Natural killer cell (primary cell): ENCODE results near the gene MYZAP. TPM values are rescaled to one million over a fixed set of nuclear protein-coding genes. Genes with fewer than 3 reads are reported as not detected.

Experiments
- ATAC-seq, 3 donors: fragments of 150-1000 bp in 2 of 3; fragments of 200-7000 bp in 1 of 3; cut with Tn5 transposase; 1 replicate in 1 of 3; 2 replicates in 2 of 3; pipeline ENCODE4 v1.10.0; 2021; ENCODE audit warnings: mild to moderate bottlenecking in 2 of 3, moderate library complexity in 2 of 3
- DNase-seq, 2 donors: peaks; one replicate each; pipeline versions ENCODE4 v3.0.0 to v3.0.0-alpha.2; 2013 to 2021; ENCODE audit warnings: mixed read lengths in 1 of 2
- H3K27ac ChIP-seq: one replicate; pipeline ENCODE4 v1.5.1; 2013; ENCODE audit warnings: mild to moderate bottlenecking, low read length
- H3K27me3 ChIP-seq: one replicate; pipeline ENCODE4 v1.6.1; 2013; ENCODE audit warnings: low read length; ENCODE audit not compliant: control insufficient read depth, insufficient read depth
- H3K36me3 ChIP-seq: one replicate; pipeline ENCODE4 v1.6.1; 2013; ENCODE audit warnings: low read length; ENCODE audit not compliant: control insufficient read depth, insufficient read depth
- H3K4me1 ChIP-seq: one replicate; pipeline ENCODE4 v1.6.1; 2013; ENCODE audit warnings: low read length; ENCODE audit not compliant: control insufficient read depth, insufficient read depth
- H3K4me3 ChIP-seq: one replicate; pipeline ENCODE4 v1.5.1; 2013; ENCODE audit warnings: low read length
- H3K9me3 ChIP-seq: one replicate; pipeline ENCODE4 v1.6.1; 2013; ENCODE audit warnings: low read length; ENCODE audit not compliant: control insufficient read depth, insufficient read depth
- H3K27ac Mint-ChIP-seq, 2 donors: one replicate each; pipeline ENCODE4 v1.8.0; 2022; ENCODE audit warnings: mild to moderate bottlenecking in 2 of 2, mixed read lengths in 2 of 2, moderate library complexity in 1 of 2
- H3K27me3 Mint-ChIP-seq, 2 donors: one replicate each; pipeline ENCODE4 v1.8.0; 2022; ENCODE audit warnings: low read depth in 2 of 2, mixed read lengths in 2 of 2
- H3K36me3 Mint-ChIP-seq: one replicate; pipeline ENCODE4 v1.8.0; 2022; ENCODE audit warnings: mixed read lengths
- H3K4me1 Mint-ChIP-seq, 2 donors: one replicate each; pipeline ENCODE4 v1.8.0; 2022; ENCODE audit warnings: mixed read lengths in 2 of 2
- H3K4me3 Mint-ChIP-seq: one replicate; pipeline ENCODE4 v1.8.0; 2022; ENCODE audit warnings: mild to moderate bottlenecking, moderate library complexity, mixed read lengths
- H3K9me3 Mint-ChIP-seq, 2 donors: one replicate each; pipeline ENCODE4 v1.8.0; 2022; ENCODE audit warnings: mixed read lengths in 2 of 2
- WGBS: methylation state at CpG from one replicate; pipeline ENCODE4 v1.1.7; 2013; ENCODE audit warnings: missing lambda C conversion rate; ENCODE audit not compliant: insufficient coverage; 5-methylcytosine and 5-hydroxymethylcytosine counted together
- intact Hi-C: fragments of 100-400 bp; cut with micrococcal nuclease; formaldehyde crosslinking; loops from one replicate; pipeline ENCODE4 v1.14.2; 2022
- total RNA-seq, 4 donors: library from RNA; stranded (reverse); fragments of 120-200 nt in 1 of 4; gene quantifications; one replicate each; pipeline versions ENCODE4 v1.2.3 to v1.2.4, GENCODE V29; 2013 to 2022
- TF ChIP-seq, protein P1 (sequence below): fragments of 200-600 bp; IDR thresholded peaks from one replicate; pipeline ENCODE4 v1.8.0; 2022; ENCODE audit warnings: antibody characterized with exemption

The MYZAP gene
- total RNA-seq, 3 donors from 2014 or later (not counting 1 experiment from before 2014, with no cell fraction given): not detected

DNA sequence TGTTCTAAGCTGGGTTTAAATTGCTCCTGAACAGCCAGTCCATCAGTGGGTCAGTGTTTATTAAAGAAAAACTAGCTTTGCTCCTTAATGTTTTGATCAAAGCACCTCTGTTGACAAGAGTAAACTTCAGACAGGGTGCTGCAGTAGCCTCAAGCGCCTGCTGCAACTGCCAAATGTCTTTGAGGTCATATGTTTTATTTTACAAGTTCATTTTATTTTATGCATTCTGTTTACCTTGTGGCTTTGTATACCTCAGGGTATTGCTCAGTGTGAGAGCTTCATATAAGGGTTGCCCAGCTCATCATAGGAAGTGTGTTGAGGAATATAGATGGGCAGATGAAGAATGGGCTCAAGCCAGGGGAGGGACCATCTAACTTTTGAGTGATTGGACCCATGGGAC, 8.5 kb downstream of the MYZAP start:
- no peaks in the 10 kb centered on the region for H3K4me1 ChIP-seq
- DNase-seq (no peak), ATAC-seq (no peak)
- no peaks in the 10 kb centered on the region for H3K4me1 Mint-ChIP-seq
- H3K27me3 ChIP-seq: no peaks in the 10 kb centered on the region
- H3K27ac ChIP-seq: no peak overlapping the region
- intact Hi-C loops: no loop called here
- no peaks in the 10 kb centered on the region for H3K36me3 ChIP-seq
- H3K4me3 Mint-ChIP-seq: no peak overlapping the region
- no peaks in the 10 kb centered on the region for H3K9me3 Mint-ChIP-seq
- 73% methylated on average over 1 of the region's 1 CpG for WGBS
- H3K27me3 Mint-ChIP-seq: peaks cover 0 to 44% of the 10 kb centered on the region in 2 donors
- no peaks in the 10 kb centered on the region for H3K36me3 Mint-ChIP-seq
- H3K4me3 ChIP-seq: no peak overlapping the region
- no peaks in the 10 kb centered on the region for H3K9me3 ChIP-seq
- no peak overlapping the region for H3K27ac Mint-ChIP-seq
- TF ChIP-seq, protein P1, sequence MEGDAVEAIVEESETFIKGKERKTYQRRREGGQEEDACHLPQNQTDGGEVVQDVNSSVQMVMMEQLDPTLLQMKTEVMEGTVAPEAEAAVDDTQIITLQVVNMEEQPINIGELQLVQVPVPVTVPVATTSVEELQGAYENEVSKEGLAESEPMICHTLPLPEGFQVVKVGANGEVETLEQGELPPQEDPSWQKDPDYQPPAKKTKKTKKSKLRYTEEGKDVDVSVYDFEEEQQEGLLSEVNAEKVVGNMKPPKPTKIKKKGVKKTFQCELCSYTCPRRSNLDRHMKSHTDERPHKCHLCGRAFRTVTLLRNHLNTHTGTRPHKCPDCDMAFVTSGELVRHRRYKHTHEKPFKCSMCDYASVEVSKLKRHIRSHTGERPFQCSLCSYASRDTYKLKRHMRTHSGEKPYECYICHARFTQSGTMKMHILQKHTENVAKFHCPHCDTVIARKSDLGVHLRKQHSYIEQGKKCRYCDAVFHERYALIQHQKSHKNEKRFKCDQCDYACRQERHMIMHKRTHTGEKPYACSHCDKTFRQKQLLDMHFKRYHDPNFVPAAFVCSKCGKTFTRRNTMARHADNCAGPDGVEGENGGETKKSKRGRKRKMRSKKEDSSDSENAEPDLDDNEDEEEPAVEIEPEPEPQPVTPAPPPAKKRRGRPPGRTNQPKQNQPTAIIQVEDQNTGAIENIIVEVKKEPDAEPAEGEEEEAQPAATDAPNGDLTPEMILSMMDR: no peak

DNA sequence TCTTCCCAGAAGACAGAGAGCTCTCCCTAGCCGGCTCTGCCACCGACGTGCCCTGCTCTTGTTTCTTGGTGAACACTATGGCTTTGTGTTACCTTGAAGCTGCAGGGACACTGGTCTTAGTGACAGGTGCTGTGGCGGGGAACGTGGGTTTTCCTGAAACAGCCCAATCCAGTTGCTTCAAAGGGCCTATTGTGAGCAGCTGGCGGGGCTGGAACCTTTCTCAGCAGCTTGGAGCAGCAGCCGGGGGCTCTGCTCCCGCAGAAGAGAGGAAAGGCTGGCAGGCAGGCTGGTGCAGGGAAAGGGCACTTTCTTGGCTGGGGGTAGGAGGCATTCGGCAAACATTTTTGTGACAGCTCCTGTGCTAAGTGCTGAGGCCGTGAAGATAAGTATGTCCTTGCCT, 12.8 kb downstream of the MYZAP start:
- no peak overlapping the region for H3K27ac ChIP-seq
- Mint-ChIP-seq H3K9me3 (no peaks in the 10 kb centered on the region), H3K27ac (no peak overlapping the region), H3K36me3 (no peaks in the 10 kb centered on the region), H3K4me3 (no peak overlapping the region), H3K4me1 (no peaks in the 10 kb centered on the region), H3K27me3 (peaks cover 4 to 47% of the 10 kb centered on the region in 2 donors)
- DNase-seq (no peak), ATAC-seq (no peak)
- no peaks in the 10 kb centered on the region for H3K9me3 ChIP-seq
- intact Hi-C loops: no loop called here
- no peaks in the 10 kb centered on the region for H3K4me1 ChIP-seq
- WGBS: 87% methylated on average over 10 of the region's 10 CpGs
- TF ChIP-seq, protein P1: no peak
- no peak overlapping the region for H3K4me3 ChIP-seq
- H3K27me3 ChIP-seq: no peaks in the 10 kb centered on the region
- H3K36me3 ChIP-seq: no peaks in the 10 kb centered on the region

DNA sequence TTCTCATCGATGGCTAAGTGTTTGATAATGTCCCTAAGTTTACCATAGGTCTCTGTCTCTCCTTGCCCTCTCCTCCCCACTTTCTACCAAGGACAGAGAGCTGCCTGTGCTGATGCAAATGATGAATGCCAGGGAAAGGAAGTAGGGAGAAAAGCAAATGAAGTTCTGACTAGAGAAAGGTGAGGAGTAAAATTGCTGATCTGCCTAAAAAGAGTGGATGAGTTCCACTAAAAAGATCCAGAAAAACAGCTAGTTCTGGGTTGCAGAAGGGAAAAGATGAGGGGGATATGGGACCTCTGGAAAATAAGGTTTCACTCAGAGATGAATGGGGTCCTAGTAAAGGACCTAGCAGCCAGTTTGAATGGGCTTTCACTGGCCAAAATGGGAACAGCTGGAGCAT, 13.8 kb downstream of the MYZAP start:
- no peak overlapping the region for H3K27ac Mint-ChIP-seq
- Histone ChIP-seq H3K36me3 (no peaks in the 10 kb centered on the region), H3K4me3 (no peak overlapping the region), H3K9me3 (no peaks in the 10 kb centered on the region), H3K4me1 (no peaks in the 10 kb centered on the region), H3K27ac (no peak overlapping the region), H3K27me3 (no peaks in the 10 kb centered on the region)
- no peaks in the 10 kb centered on the region for H3K4me1 Mint-ChIP-seq
- DNase-seq (no peak), ATAC-seq (no peak)
- WGBS: 80% methylated on average over 1 of the region's 1 CpG
- TF ChIP-seq, protein P1: no peak
- peaks cover 4 to 47% of the 10 kb centered on the region in 2 donors for H3K27me3 Mint-ChIP-seq
- H3K9me3 Mint-ChIP-seq: no peaks in the 10 kb centered on the region
- no peaks in the 10 kb centered on the region for H3K36me3 Mint-ChIP-seq
- intact Hi-C loops: no loop called here
- no peak overlapping the region for H3K4me3 Mint-ChIP-seq

DNA sequence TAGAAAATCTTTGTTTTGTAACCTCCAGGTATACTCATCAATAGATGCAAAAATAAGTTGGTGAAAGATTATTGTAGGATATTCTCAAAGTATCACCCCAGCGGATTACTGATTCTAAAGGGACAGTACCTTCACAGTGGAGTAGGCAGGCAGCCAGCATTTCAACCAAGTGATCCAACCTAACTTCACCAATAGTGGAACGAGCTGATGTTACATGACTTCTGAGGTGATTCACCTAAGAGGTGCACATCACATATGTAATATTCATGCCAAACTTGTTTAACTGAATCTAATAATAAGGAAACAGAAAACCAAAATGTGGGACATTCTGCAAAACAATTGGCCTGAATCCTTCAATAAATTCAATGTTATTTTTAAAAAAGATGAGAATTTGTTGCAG, 14.3 kb downstream of the MYZAP start:
- no peaks in the 10 kb centered on the region for H3K27me3 ChIP-seq
- WGBS: 88% methylated on average over 2 of the region's 2 CpGs
- ATAC-seq (no peak), DNase-seq (no peak)
- H3K9me3 ChIP-seq: no peaks in the 10 kb centered on the region
- Mint-ChIP-seq H3K4me1 (no peaks in the 10 kb centered on the region), H3K36me3 (no peaks in the 10 kb centered on the region), H3K27ac (no peak overlapping the region), H3K27me3 (peaks cover 4 to 46% of the 10 kb centered on the region in 2 donors), H3K9me3 (no peaks in the 10 kb centered on the region), H3K4me3 (no peak overlapping the region)
- intact Hi-C loops: no loop called here
- TF ChIP-seq, protein P1: no peak
- H3K36me3 ChIP-seq: no peaks in the 10 kb centered on the region
- no peak overlapping the region for H3K27ac ChIP-seq
- no peaks in the 10 kb centered on the region for H3K4me1 ChIP-seq
- H3K4me3 ChIP-seq: no peak overlapping the region
